ENCODE measurements around the gene PRDX3. TPM values are rescaled to one million over a fixed set of nuclear protein-coding genes. Genes with fewer than 3 reads are reported as not detected.

The PRDX3 gene
- polyA plus RNA-seq, 1 of the 3 experiments (the other 2 are of a cell fraction) = 193 TPM

- Histone ChIP-seq H3K79me2 (ENCODE audit: insufficient read depth) (no peaks in the 10 kb centered on the region), H3K4me3 (ENCODE audit: low read depth in 2 of 2, low read length in 1 of 2) (no peak overlapping the region), H4K20me1 (ENCODE audit: insufficient read depth) (no peaks in the 10 kb centered on the region), H3K36me3 (replicated peaks in 1 of 2; ENCODE audit: control insufficient read depth in 1 of 2, insufficient read depth in 2 of 2, low read length in 1 of 2) (peaks cover 27 to 35% of the 10 kb centered on the region in 2 experiments), H2AFZ (ENCODE audit: low read depth) (no peak overlapping the region), H3K27ac (ENCODE audit: low read depth in 2 of 2, low read length in 1 of 2) (no peak overlapping the region), H3K9ac (no peak overlapping the region), H3K9me2 (no peaks in the 10 kb centered on the region), H3K4me1 (ENCODE audit: control insufficient read depth in 1 of 2, insufficient read depth in 2 of 2, low read depth in 1 of 2, low read length in 1 of 2) (peaks cover 0 to 13% of the 10 kb centered on the region in 2 experiments; a peak in 2 of 4 replicates), H3K9me3 (no peaks in the 10 kb centered on the region), H3K4me2 (no peak overlapping the region), H3F3A (replicated peaks; ENCODE audit: insufficient read depth) (peaks cover 35% of the 10 kb centered on the region), H3K27me3 (ENCODE audit: insufficient read depth) (no peaks in the 10 kb centered on the region)
- DNase-seq = no peak
- POLR2A ChIA-PET = interaction anchor here (1.0 kb wide), 1 partner anchor 43 kb away, joined by 4 read pairs; no protein-coding TSS in a partner anchor
- no peak for TF ChIP-seq JUND (IDR thresholded peaks at IDR 0.05)
- TF ChIP-seq POLR2AphosphoS5 (IDR thresholded peaks at IDR 0.05; ENCODE audit: low read depth, low read length) = no peak
- no peak for TF ChIP-seq SIN3A (IDR thresholded peaks at IDR 0.05; ENCODE audit: borderline replicate concordance, low read depth, low read length)
- TF ChIP-seq SMC3 (IDR thresholded peaks at IDR 0.05; ENCODE audit: low read depth, low read length) = no peak
- no peak for TF ChIP-seq GABPA (IDR thresholded peaks at IDR 0.05; ENCODE audit: low read depth)
- no peak for TF ChIP-seq RAD21 (IDR thresholded peaks at IDR 0.05; ENCODE audit: low read length)
- TF ChIP-seq MAX (IDR thresholded peaks at IDR 0.05; ENCODE audit: low read depth) = no peak
- no peak for TF ChIP-seq PBX3 (IDR thresholded peaks at IDR 0.05)
- TF ChIP-seq EP300 (IDR thresholded peaks at IDR 0.05; ENCODE audit: borderline replicate concordance in 1 of 2, low read depth in 1 of 2, low read length in 1 of 2) = no peak
- no peak for TF ChIP-seq TAF1 (IDR thresholded peaks at IDR 0.05; ENCODE audit: borderline replicate concordance, low read depth, low read length)
- no peak for TF ChIP-seq NRF1 (IDR thresholded peaks at IDR 0.05; ENCODE audit: low read depth, low read length)
- no peak for TF ChIP-seq ZBTB33 (IDR thresholded peaks at IDR 0.05; ENCODE audit: borderline replicate concordance, low read depth)
- no peak for TF ChIP-seq YY1 (IDR thresholded peaks at IDR 0.05; ENCODE audit: low read depth)
- TF ChIP-seq FOSL2 (IDR thresholded peaks at IDR 0.05; ENCODE audit: borderline replicate concordance, low read depth) = no peak
- no peak for TF ChIP-seq MEF2A (IDR thresholded peaks at IDR 0.05; ENCODE audit: borderline replicate concordance, low read depth)
- no peak for TF ChIP-seq RFX5 (IDR thresholded peaks at IDR 0.05; ENCODE audit: low read length)
- TF ChIP-seq IRF3 (IDR thresholded peaks at IDR 0.05; ENCODE audit: low read depth, low read length) = no peak
- TF ChIP-seq RCOR1 (IDR thresholded peaks at IDR 0.05; ENCODE audit: low read length) = no peak
- no peak for TF ChIP-seq USF2 (IDR thresholded peaks at IDR 0.05; ENCODE audit: borderline replicate concordance, low read depth, low read length)
- no peak for TF ChIP-seq NFIC (IDR thresholded peaks at IDR 0.05; ENCODE audit: borderline replicate concordance)
- CTCF ChIA-PET = no interaction called here
- 84% methylated on average over 8 of the region's 8 CpGs for WGBS (ENCODE audit: low lambda C conversion rate)
These were observed 12.0 kb downstream of the PRDX3 start for GRCh38 chr10:119166564-119166963.

All from SK-N-SH (cell line).